Measurements from ENCODE around the gene APOBEC3B.

GRCh38 chr22:38965614-38966379, 16.4 kb upstream of the APOBEC3B start:
- TF ChIP-seq CTCF (IDR thresholded peaks at IDR 0.05) (no peak), POLR2A (IDR thresholded peaks at IDR 0.05) (no peak)

Measured in uterus (tissue), 2 donors.